ENCODE measurements around the gene TTBK1.

Gene TTBK1

DNA sequence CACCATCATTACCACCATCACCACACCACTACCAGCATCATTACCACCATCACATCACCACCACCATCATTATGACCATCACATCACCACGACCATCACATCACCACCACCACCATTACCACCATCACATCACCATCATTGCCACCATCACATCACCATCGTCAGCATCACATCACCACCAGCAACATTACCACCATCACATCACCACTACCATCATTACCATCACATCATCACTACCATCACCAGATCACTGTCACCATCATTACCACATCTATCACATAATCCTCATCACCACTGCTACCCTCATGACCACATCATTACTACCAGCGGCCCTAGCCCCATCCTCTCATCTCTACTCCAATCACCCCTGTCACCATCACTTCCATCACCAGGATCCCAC, 51.3 kb downstream of the TTBK1 start:
- H3K9me3 ChIP-seq (ENCODE audit: control insufficient read depth in 2 of 2, low read length in 2 of 2) = no peaks in the 10 kb centered on the region
- H3K4me1 ChIP-seq (ENCODE audit: control insufficient read depth in 2 of 2, insufficient read depth in 2 of 2, low read length in 2 of 2) = peaks cover 3 to 14% of the 10 kb centered on the region in 2 donors
- no peaks in the 10 kb centered on the region for H3K36me3 ChIP-seq (ENCODE audit: control insufficient read depth in 2 of 2, insufficient read depth in 2 of 2, low read length in 2 of 2)
- H3K27me3 ChIP-seq (ENCODE audit: control insufficient read depth in 2 of 2, insufficient read depth in 2 of 2, low read length in 2 of 2) = peaks cover 0 to 7% of the 10 kb centered on the region in 2 donors
- H3K9ac ChIP-seq (ENCODE audit: low read depth in 1 of 2, low read length in 2 of 2) = no peak overlapping the region
- H3K27ac ChIP-seq (ENCODE audit: low read depth in 2 of 2, low read length in 2 of 2) = no peak overlapping the region
- no peak overlapping the region for H3K4me3 ChIP-seq (ENCODE audit: low read length in 2 of 2)

- Histone ChIP-seq H3K9ac (ENCODE audit: low read depth in 1 of 2, low read length in 2 of 2) (no peak overlapping the region), H3K9me3 (ENCODE audit: control insufficient read depth in 2 of 2, low read length in 2 of 2) (no peaks in the 10 kb centered on the region), H3K27me3 (ENCODE audit: control insufficient read depth in 2 of 2, insufficient read depth in 2 of 2, low read length in 2 of 2) (peaks cover 0 to 7% of the 10 kb centered on the region in 2 donors), H3K36me3 (ENCODE audit: control insufficient read depth in 2 of 2, insufficient read depth in 2 of 2, low read length in 2 of 2) (no peaks in the 10 kb centered on the region), H3K4me1 (ENCODE audit: control insufficient read depth in 2 of 2, insufficient read depth in 2 of 2, low read length in 2 of 2) (peaks cover 3 to 10% of the 10 kb centered on the region in 2 donors), H3K4me3 (ENCODE audit: low read length in 2 of 2) (no peak overlapping the region), H3K27ac (ENCODE audit: low read depth in 2 of 2, low read length in 2 of 2) (no peak overlapping the region)
These were observed 52.2 kb downstream of the TTBK1 start for GRCh38 chr6:43295456-43295855.

GRCh38 chr6:43296780-43297497, 53.7 kb downstream of the TTBK1 start:
- Histone ChIP-seq H3K9me3 (ENCODE audit: control insufficient read depth in 2 of 2, low read length in 2 of 2) (no peaks in the 10 kb centered on the region), H3K27me3 (ENCODE audit: control insufficient read depth in 2 of 2, insufficient read depth in 2 of 2, low read length in 2 of 2) (peaks cover 0 to 10% of the 10 kb centered on the region in 2 donors), H3K36me3 (ENCODE audit: control insufficient read depth in 2 of 2, insufficient read depth in 2 of 2, low read length in 2 of 2) (no peaks in the 10 kb centered on the region), H3K9ac (ENCODE audit: low read depth in 1 of 2, low read length in 2 of 2) (no peak overlapping the region), H3K27ac (ENCODE audit: low read depth in 2 of 2, low read length in 2 of 2) (no peak overlapping the region), H3K4me1 (ENCODE audit: control insufficient read depth in 2 of 2, insufficient read depth in 2 of 2, low read length in 2 of 2) (no peaks in the 10 kb centered on the region), H3K4me3 (ENCODE audit: low read length in 2 of 2) (no peak overlapping the region)

DNA sequence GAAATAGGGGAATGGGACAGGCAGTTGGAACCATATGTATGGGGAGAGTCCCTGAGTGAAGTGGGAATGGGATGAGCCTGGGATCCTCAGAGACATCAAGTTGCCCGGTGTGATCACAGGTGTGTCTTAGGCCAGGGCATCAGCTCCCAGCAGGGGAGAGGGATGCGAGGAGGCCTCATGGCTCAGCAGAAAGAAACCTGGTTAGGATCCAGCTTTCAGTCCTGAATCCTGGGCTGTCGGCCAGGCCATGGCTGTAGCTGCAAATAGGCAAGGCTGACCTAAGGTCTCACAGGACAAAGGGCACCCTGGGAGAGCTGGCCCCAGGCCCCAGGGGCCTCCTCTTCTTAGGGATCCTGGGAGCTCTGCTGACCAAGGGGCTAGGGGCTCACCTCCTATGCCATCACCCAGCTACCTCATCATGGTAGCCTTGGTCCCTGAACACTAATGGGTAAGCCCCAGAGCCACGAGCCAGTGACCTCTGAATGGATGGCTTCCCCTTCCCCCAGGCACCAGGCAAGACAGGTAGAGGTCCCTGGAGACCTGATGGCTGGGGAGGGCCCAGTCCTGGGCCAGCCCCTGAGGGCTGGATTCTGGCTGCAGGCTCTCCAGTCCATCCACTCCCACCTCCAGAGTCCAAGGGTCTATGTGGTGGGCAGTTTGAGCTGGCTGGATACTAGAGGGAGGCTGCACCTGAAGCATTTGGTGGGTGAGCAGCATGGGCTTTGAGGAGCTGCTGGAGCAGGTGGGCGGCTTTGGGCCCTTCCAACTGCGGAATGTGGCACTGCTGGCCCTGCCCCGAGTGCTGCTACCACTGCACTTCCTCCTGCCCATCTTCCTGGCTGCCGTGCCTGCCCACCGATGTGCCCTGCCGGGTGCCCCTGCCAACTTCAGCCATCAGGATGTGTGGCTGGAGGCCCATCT, 54.6 kb downstream of the TTBK1 start, which contains the start of gene SLC22A7:
TSS of gene SLC22A7 (plus strand) at position 617 of the 921 bp plus-strand sequence. CDS start at position 716, 99 bp downstream.
- Histone ChIP-seq H3K9me3 (ENCODE audit: control insufficient read depth in 2 of 2, low read length in 2 of 2) (no peaks in the 10 kb centered on the region), H3K9ac (ENCODE audit: low read depth in 1 of 2, low read length in 2 of 2) (no peak within 1 kb of the TSS), H3K4me1 (ENCODE audit: control insufficient read depth in 2 of 2, insufficient read depth in 2 of 2, low read length in 2 of 2) (no peaks in the 10 kb centered on the region), H3K36me3 (ENCODE audit: control insufficient read depth in 2 of 2, insufficient read depth in 2 of 2, low read length in 2 of 2) (no peaks in the 10 kb centered on the region), H3K4me3 (ENCODE audit: low read length in 2 of 2) (no peak within 1 kb of the TSS), H3K27ac (ENCODE audit: low read depth in 2 of 2, low read length in 2 of 2) (no peak within 1 kb of the TSS), H3K27me3 (ENCODE audit: control insufficient read depth in 2 of 2, insufficient read depth in 2 of 2, low read length in 2 of 2) (peaks cover 0 to 10% of the 10 kb centered on the region in 2 donors)

DNA sequence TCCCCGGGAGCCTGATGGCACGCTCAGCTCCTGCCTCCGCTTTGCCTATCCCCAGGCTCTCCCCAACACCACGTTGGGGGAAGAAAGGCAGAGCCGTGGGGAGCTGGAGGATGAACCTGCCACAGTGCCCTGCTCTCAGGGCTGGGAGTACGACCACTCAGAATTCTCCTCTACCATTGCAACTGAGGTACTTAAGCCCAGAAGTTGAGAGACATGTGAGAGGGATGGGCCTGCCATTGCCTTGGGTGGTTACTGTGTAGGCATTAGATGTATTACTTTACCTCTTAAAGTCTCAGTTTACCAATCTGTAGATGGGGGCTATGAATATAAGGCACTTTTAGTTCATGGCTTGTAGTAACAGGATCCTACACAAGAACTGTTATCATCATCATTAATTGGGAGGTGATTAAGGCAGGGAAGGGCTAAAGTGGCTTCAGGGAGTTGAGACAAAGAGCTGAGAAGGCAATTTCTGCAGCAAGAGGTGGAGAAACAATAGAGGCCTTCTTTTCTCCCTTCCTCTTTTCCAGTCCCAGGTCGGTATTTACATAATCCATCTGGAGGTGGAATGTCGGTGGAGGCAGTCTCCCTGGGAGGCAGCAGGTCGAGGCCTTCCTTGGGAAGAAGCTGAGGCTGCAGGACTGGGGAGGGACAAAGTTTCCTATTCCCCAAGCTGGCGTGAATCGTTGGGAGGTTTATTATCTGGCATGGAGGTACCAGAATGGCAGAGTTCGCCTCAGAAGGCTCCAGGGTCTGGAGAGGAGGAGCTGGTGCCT, 55.5 kb downstream of the TTBK1 start:
- H3K4me1 ChIP-seq (ENCODE audit: control insufficient read depth in 2 of 2, insufficient read depth in 2 of 2, low read length in 2 of 2) = no peaks in the 10 kb centered on the region
- H3K27ac ChIP-seq (ENCODE audit: low read depth in 2 of 2, low read length in 2 of 2) = no peak overlapping the region
- no peak overlapping the region for H3K4me3 ChIP-seq (ENCODE audit: low read length in 2 of 2)
- no peaks in the 10 kb centered on the region for H3K9me3 ChIP-seq (ENCODE audit: control insufficient read depth in 2 of 2, low read length in 2 of 2)
- no peak overlapping the region for H3K9ac ChIP-seq (ENCODE audit: low read depth in 1 of 2, low read length in 2 of 2)
- H3K36me3 ChIP-seq (ENCODE audit: control insufficient read depth in 2 of 2, insufficient read depth in 2 of 2, low read length in 2 of 2) = no peaks in the 10 kb centered on the region
- peaks cover 0 to 10% of the 10 kb centered on the region in 2 donors for H3K27me3 ChIP-seq (ENCODE audit: control insufficient read depth in 2 of 2, insufficient read depth in 2 of 2, low read length in 2 of 2)

DNA sequence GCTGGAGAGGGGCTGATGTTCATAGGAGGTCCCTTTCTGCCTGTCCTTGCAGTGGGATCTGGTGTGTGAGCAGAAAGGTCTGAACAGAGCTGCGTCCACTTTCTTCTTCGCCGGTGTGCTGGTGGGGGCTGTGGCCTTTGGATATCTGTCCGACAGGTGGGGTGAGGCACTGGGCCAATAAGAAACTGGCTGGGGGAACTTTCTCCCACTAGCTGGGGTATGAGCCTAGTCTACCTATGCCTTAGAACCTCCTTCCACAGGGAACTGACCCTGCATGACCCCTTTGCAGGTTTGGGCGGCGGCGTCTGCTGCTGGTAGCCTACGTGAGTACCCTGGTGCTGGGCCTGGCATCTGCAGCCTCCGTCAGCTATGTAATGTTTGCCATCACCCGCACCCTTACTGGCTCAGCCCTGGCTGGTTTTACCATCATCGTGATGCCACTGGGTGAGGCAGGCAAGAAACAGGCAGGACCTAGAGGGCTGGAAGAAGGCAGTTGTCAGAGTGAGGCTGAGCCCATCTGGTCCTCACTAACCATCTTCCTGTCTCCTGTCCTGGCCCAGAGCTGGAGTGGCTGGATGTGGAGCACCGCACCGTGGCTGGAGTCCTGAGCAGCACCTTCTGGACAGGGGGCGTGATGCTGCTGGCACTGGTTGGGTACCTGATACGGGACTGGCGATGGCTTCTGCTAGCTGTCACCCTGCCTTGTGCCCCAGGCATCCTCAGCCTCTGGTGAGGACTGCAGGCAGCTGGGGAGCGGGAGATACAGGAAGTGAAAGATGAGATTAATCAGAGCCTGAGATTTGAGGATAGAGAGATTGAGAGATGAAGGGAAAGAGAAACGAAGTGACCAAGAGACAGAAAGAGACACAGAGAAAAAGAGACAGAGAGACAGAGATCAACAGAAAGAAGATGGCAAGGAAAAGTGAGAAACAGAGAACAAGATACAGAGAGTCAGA, 56.3 kb downstream of the TTBK1 start:
- H3K4me3 ChIP-seq (ENCODE audit: low read length in 2 of 2) = no peak overlapping the region
- no peak overlapping the region for H3K27ac ChIP-seq (ENCODE audit: low read depth in 2 of 2, low read length in 2 of 2)
- no peaks in the 10 kb centered on the region for H3K36me3 ChIP-seq (ENCODE audit: control insufficient read depth in 2 of 2, insufficient read depth in 2 of 2, low read length in 2 of 2)
- H3K27me3 ChIP-seq (ENCODE audit: control insufficient read depth in 2 of 2, insufficient read depth in 2 of 2, low read length in 2 of 2) = peaks cover 0 to 10% of the 10 kb centered on the region in 2 donors
- no peak overlapping the region for H3K9ac ChIP-seq (ENCODE audit: low read depth in 1 of 2, low read length in 2 of 2)
- H3K9me3 ChIP-seq (ENCODE audit: control insufficient read depth in 2 of 2, low read length in 2 of 2) = no peaks in the 10 kb centered on the region
- no peaks in the 10 kb centered on the region for H3K4me1 ChIP-seq (ENCODE audit: control insufficient read depth in 2 of 2, insufficient read depth in 2 of 2, low read length in 2 of 2)

DNA sequence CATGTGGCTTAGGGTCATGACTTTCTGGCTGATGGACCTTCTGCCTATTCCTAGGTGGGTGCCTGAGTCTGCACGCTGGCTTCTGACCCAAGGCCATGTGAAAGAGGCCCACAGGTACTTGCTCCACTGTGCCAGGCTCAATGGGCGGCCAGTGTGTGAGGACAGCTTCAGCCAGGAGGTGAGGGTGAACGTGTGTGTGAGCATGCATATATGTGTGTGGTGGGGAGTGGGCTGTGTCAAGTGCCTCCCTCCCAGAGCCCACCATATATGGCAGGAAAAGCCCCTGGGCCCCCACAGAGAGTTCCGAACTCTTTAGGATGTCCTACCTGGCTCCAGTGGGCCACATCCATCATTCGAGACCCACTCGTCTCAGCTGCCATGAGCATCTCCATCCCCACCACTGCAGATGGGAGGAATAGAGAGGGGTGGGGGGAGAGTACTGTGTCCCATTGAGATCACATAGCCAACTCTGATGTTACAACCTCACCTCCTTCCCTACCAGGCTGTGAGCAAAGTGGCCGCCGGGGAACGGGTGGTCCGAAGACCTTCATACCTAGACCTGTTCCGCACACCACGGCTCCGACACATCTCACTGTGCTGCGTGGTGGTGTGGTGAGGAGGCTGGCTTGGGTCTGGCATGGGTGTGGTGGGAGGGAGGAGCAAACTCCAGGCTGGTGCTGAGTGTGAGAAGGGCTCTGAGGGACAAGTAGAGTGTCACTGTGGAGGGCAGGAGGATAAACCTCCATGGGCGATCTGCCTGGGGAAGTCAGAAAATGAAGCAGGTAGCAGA, 58.0 kb downstream of the TTBK1 start:
- Histone ChIP-seq H3K27me3 (ENCODE audit: control insufficient read depth in 2 of 2, insufficient read depth in 2 of 2, low read length in 2 of 2) (peaks cover 0 to 10% of the 10 kb centered on the region in 2 donors), H3K9me3 (ENCODE audit: control insufficient read depth in 2 of 2, low read length in 2 of 2) (no peaks in the 10 kb centered on the region), H3K36me3 (ENCODE audit: control insufficient read depth in 2 of 2, insufficient read depth in 2 of 2, low read length in 2 of 2) (no peaks in the 10 kb centered on the region), H3K9ac (ENCODE audit: low read depth in 1 of 2, low read length in 2 of 2) (no peak overlapping the region), H3K27ac (ENCODE audit: low read depth in 2 of 2, low read length in 2 of 2) (no peak overlapping the region), H3K4me1 (ENCODE audit: control insufficient read depth in 2 of 2, insufficient read depth in 2 of 2, low read length in 2 of 2) (no peaks in the 10 kb centered on the region), H3K4me3 (ENCODE audit: low read length in 2 of 2) (no peak overlapping the region)

GRCh38 chr6:43302126-43302525, 58.8 kb downstream of the TTBK1 start:
- H3K36me3 ChIP-seq (ENCODE audit: control insufficient read depth in 2 of 2, insufficient read depth in 2 of 2, low read length in 2 of 2) = no peaks in the 10 kb centered on the region
- H3K27ac ChIP-seq (ENCODE audit: low read depth in 2 of 2, low read length in 2 of 2) = no peak overlapping the region
- no peak overlapping the region for H3K4me3 ChIP-seq (ENCODE audit: low read length in 2 of 2)
- H3K9me3 ChIP-seq (ENCODE audit: control insufficient read depth in 2 of 2, low read length in 2 of 2) = no peaks in the 10 kb centered on the region
- no peaks in the 10 kb centered on the region for H3K4me1 ChIP-seq (ENCODE audit: control insufficient read depth in 2 of 2, insufficient read depth in 2 of 2, low read length in 2 of 2)
- no peak overlapping the region for H3K9ac ChIP-seq (ENCODE audit: low read depth in 1 of 2, low read length in 2 of 2)
- peaks cover 0 to 10% of the 10 kb centered on the region in 2 donors for H3K27me3 ChIP-seq (ENCODE audit: control insufficient read depth in 2 of 2, insufficient read depth in 2 of 2, low read length in 2 of 2)

Measured in mucosa of rectum (tissue), 2 donors.